DOHH2 (cell line): ENCODE measurements around the gene NANS.

ENCODE experiments used
- H3F3A ChIP-seq: fragments of 200-600 bp; sonication (generic), shearing (Covaris generic); 2 replicates; pipeline ENCODE4 v1.6.0; 2016; ENCODE audit warnings: antibody characterized with exemption, mild to moderate bottlenecking; ENCODE audit not compliant: control insufficient read depth, insufficient read depth
- H3K27ac ChIP-seq: fragments of 200-600 bp; sonication (generic); 2 replicates; pipeline ENCODE4 v1.5.1; 2014; ENCODE audit warnings: low read depth, mild to moderate bottlenecking, low read length, moderate library complexity
- H3K27me3 ChIP-seq: fragments of 200-600 bp; sonication (generic); 2 replicates; pipeline ENCODE4 v1.6.1; 2014; ENCODE audit warnings: mild to moderate bottlenecking, low read length, mixed read lengths; ENCODE audit not compliant: control insufficient read depth
- H3K36me3 ChIP-seq: fragments of 200-600 bp; sonication (generic); 2 replicates; pipeline ENCODE4 v1.6.1; 2014; ENCODE audit warnings: mild to moderate bottlenecking, low read length, moderate library complexity, mixed read lengths; ENCODE audit not compliant: control insufficient read depth
- H3K4me1 ChIP-seq: fragments of 200-600 bp; sonication (generic); 2 replicates; pipeline ENCODE4 v1.6.1; 2014; ENCODE audit warnings: mild to moderate bottlenecking, low read length, mixed read lengths; ENCODE audit not compliant: control insufficient read depth
- H3K4me2 ChIP-seq: fragments of 200-600 bp; sonication (generic); 2 replicates; pipeline ENCODE4 v1.6.0; 2014; ENCODE audit warnings: mild to moderate bottlenecking, low read length, moderate library complexity
- H3K4me3 ChIP-seq: fragments of 200-600 bp; sonication (generic); 2 replicates; pipeline ENCODE4 v1.5.1; 2014; ENCODE audit warnings: mild to moderate bottlenecking, low read length, mixed read lengths
- H3K79me2 ChIP-seq: fragments of 200-600 bp; sonication (generic); 2 replicates; pipeline ENCODE4 v1.6.1; 2014; ENCODE audit warnings: mild to moderate bottlenecking, low read length, mixed read lengths; ENCODE audit not compliant: control insufficient read depth
- H3K9me2 ChIP-seq: fragments of 200-600 bp; sonication (generic); replicated peaks from 2 replicates; pipeline ENCODE4 v1.6.1; 2014; ENCODE audit warnings: mild to moderate bottlenecking, low read length, mixed read lengths; ENCODE audit not compliant: control insufficient read depth
- H3K9me3 ChIP-seq: fragments of 200-600 bp; sonication (generic); 2 replicates; pipeline ENCODE4 v1.6.1; 2014; ENCODE audit warnings: antibody characterized with exemption, low read length, mixed read lengths; ENCODE audit not compliant: control insufficient read depth, insufficient read depth
- H4K20me1 ChIP-seq: fragments of 200-600 bp; sonication (generic); 2 replicates; pipeline ENCODE4 v1.6.0; 2014; ENCODE audit warnings: low read depth, mild to moderate bottlenecking, antibody characterized with exemption, low read length, moderate library complexity; ENCODE audit not compliant: control insufficient read depth, insufficient read depth
- EZH2phosphoT487 ChIP-seq: fragments of 200-600 bp; sonication (generic); IDR thresholded peaks from 2 replicates; pipeline ENCODE4 v1.6.1; 2017; ENCODE audit warnings: borderline replicate concordance, mild to moderate bottlenecking, antibody characterized with exemption, low read length, moderate library complexity, mixed read lengths
- TF ChIP-seq, protein P1 (sequence below): fragments of 200-600 bp; sonication (generic); IDR thresholded peaks from one replicate; pipeline ENCODE4 v1.5.1; 2014; ENCODE audit warnings: antibody characterized with exemption, mild to moderate bottlenecking, low read depth, low read length; ENCODE audit not compliant: poor library complexity, severe bottlenecking

Gene NANS

GRCh38 chr9:98080326-98080725 is 23.8 kb downstream of the NANS start:
- peaks cover 7% of the 10 kb centered on the region for H3K79me2 ChIP-seq
- H3K4me3 ChIP-seq: no peak overlapping the region
- H3K27me3 ChIP-seq: no peaks in the 10 kb centered on the region
- H3K9me3 ChIP-seq: no peaks in the 10 kb centered on the region
- no peaks in the 10 kb centered on the region for H3K9me2 ChIP-seq
- H3K4me2 ChIP-seq: no peak overlapping the region
- H3K36me3 ChIP-seq: peaks cover 89% of the 10 kb centered on the region
- TF ChIP-seq, protein P1, sequence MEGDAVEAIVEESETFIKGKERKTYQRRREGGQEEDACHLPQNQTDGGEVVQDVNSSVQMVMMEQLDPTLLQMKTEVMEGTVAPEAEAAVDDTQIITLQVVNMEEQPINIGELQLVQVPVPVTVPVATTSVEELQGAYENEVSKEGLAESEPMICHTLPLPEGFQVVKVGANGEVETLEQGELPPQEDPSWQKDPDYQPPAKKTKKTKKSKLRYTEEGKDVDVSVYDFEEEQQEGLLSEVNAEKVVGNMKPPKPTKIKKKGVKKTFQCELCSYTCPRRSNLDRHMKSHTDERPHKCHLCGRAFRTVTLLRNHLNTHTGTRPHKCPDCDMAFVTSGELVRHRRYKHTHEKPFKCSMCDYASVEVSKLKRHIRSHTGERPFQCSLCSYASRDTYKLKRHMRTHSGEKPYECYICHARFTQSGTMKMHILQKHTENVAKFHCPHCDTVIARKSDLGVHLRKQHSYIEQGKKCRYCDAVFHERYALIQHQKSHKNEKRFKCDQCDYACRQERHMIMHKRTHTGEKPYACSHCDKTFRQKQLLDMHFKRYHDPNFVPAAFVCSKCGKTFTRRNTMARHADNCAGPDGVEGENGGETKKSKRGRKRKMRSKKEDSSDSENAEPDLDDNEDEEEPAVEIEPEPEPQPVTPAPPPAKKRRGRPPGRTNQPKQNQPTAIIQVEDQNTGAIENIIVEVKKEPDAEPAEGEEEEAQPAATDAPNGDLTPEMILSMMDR: no peak
- TF ChIP-seq EZH2phosphoT487: no peak
- H3F3A ChIP-seq: peaks cover under 1% of the 10 kb centered on the region; the same call in 1 of the 2 replicates
- peaks cover 4% of the 10 kb centered on the region for H3K4me1 ChIP-seq
- no peak overlapping the region for H3K27ac ChIP-seq
- no peaks in the 10 kb centered on the region for H4K20me1 ChIP-seq

DNA sequence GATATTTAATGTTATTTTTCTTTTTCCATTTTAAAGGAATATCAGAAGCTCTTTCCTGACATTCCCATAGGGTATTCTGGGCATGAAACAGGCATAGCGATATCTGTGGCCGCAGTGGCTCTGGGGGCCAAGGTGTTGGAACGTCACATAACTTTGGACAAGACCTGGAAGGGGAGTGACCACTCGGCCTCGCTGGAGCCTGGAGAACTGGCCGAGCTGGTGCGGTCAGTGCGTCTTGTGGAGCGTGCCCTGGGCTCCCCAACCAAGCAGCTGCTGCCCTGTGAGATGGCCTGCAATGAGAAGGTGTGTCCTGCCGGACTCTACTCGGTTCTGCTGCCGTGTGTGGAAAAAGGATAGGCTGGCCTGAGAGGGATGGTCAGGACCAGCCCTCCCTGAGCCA is 24.2 kb downstream of the NANS start:
- Histone ChIP-seq H3K9me2 (no peaks in the 10 kb centered on the region), H3K36me3 (peaks cover 89% of the 10 kb centered on the region), H3F3A (peaks cover 4% of the 10 kb centered on the region; the same call in 1 of the 2 replicates), H3K4me1 (no peaks in the 10 kb centered on the region; the same call in 1 of the 2 replicates), H3K79me2 (peaks cover 2% of the 10 kb centered on the region), H3K27me3 (no peaks in the 10 kb centered on the region), H3K9me3 (no peaks in the 10 kb centered on the region), H3K27ac (no peak overlapping the region), H3K4me2 (no peak overlapping the region), H4K20me1 (no peaks in the 10 kb centered on the region), H3K4me3 (no peak overlapping the region)
- TF ChIP-seq EZH2phosphoT487: no peak
- TF ChIP-seq, protein P1: no peak

GRCh38 chr9:98081477-98082219 is 25.1 kb downstream of the NANS start:
- Histone ChIP-seq H3K4me2 (no peak overlapping the region), H3K36me3 (peaks cover 88% of the 10 kb centered on the region), H3K79me2 (no peaks in the 10 kb centered on the region), H3K27ac (no peak overlapping the region), H3K9me2 (no peaks in the 10 kb centered on the region), H3F3A (peaks cover 4% of the 10 kb centered on the region; the same call in 1 of the 2 replicates), H3K9me3 (no peaks in the 10 kb centered on the region), H3K4me3 (no peak overlapping the region), H3K27me3 (no peaks in the 10 kb centered on the region), H4K20me1 (no peaks in the 10 kb centered on the region), H3K4me1 (no peaks in the 10 kb centered on the region)
- TF ChIP-seq EZH2phosphoT487: no peak
- TF ChIP-seq, protein P1: no peak
